Stomach (tissue), 4 donors: Measurements from ENCODE around the gene NAT10.

ENCODE experiments used
- EP300 ChIP-seq: sonication (generic); formaldehyde crosslinking; IDR thresholded peaks from one replicate; pipeline ENCODE4 v1.6.1; 2017; ENCODE audit warnings: antibody characterized with exemption
- POLR2A ChIP-seq, 4 donors: fragments of 450-650 bp; IDR thresholded peaks; one replicate each; pipeline ENCODE4 v1.6.1; 2016; ENCODE audit warnings: antibody characterized with exemption in 4 of 4, control low read depth in 2 of 4, mild to moderate bottlenecking in 1 of 4, moderate library complexity in 1 of 4
- POLR2AphosphoS5 ChIP-seq, 3 donors: sonication (generic); formaldehyde crosslinking; IDR thresholded peaks; one replicate each; pipeline ENCODE4 v1.6.1; 2016; ENCODE audit warnings: antibody characterized with exemption in 3 of 3
- TF ChIP-seq, protein P1 (sequence below), 7 experiments: fragments of 450-650 bp in 4 of 7; fragments of 200-600 bp in 3 of 7; sonication (generic) in 3 of 7; IDR thresholded peaks; one replicate each; pipeline ENCODE4 v1.5.1; 2016 to 2019; ENCODE audit warnings: antibody characterized with exemption in 7 of 7, control low read depth in 2 of 7, mild to moderate bottlenecking in 1 of 7

DNA sequence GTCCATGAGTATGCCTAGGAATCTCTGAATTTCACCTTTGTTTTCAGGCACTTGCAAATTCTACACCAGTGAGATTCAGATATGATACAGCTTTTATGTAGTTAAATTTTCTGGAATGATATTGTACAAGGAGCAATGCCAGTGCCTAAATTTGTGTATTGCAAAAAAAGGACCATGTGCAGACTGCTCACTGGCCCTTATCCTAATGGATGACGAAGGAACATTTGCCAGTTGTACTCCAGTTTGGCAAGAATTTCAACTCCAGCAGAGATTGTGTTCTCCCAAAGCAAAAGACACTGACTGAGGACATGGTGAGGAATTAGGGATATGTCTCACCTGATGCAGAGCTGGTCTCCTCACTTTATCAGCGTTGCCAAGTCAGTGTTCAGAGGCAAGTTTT is 8.6 kb downstream of the NAT10 start:
- TF ChIP-seq POLR2A (IDR thresholded peaks at IDR 0.05): no peak
- TF ChIP-seq, protein P1, sequence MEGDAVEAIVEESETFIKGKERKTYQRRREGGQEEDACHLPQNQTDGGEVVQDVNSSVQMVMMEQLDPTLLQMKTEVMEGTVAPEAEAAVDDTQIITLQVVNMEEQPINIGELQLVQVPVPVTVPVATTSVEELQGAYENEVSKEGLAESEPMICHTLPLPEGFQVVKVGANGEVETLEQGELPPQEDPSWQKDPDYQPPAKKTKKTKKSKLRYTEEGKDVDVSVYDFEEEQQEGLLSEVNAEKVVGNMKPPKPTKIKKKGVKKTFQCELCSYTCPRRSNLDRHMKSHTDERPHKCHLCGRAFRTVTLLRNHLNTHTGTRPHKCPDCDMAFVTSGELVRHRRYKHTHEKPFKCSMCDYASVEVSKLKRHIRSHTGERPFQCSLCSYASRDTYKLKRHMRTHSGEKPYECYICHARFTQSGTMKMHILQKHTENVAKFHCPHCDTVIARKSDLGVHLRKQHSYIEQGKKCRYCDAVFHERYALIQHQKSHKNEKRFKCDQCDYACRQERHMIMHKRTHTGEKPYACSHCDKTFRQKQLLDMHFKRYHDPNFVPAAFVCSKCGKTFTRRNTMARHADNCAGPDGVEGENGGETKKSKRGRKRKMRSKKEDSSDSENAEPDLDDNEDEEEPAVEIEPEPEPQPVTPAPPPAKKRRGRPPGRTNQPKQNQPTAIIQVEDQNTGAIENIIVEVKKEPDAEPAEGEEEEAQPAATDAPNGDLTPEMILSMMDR (IDR thresholded peaks at IDR 0.05): no peak
- TF ChIP-seq EP300: no peak
- TF ChIP-seq POLR2AphosphoS5 (IDR thresholded peaks at IDR 0.05): no peak
